Caco-2 (cell line): Measurements from ENCODE around the gene SACS. TPM values are rescaled to one million over a fixed set of nuclear protein-coding genes. Genes with fewer than 3 reads are reported as not detected.

ENCODE experiments used
- BruUV-seq: library from RNA; stranded (reverse); fragments of 400-500 nt; replicated peaks from 2 replicates; lab custom pipeline; 2021; lab: Mats Ljungman, UMichigan
- CTCF ChIA-PET: fragments of 300-600 bp; sonication (Branson Sonifier 250); formaldehyde crosslinking; loops from one replicate; lab custom pipeline; 2022; ENCODE audit warnings: antibody characterized with exemption; lab: Charles Lee
- POLR2A ChIA-PET: fragments of 300-600 bp; sonication (Branson Sonifier 250); formaldehyde crosslinking; loops from one replicate; lab custom pipeline; 2022; ENCODE audit warnings: antibody characterized with exemption; lab: Charles Lee
- DNase-seq, 2 experiments: peaks; one replicate each; pipeline versions ENCODE4 v3.0.0 to v3.0.0-alpha.2; 2020 to 2022
- H3K27me3 ChIP-seq: replicated peaks from 2 replicates; pipeline ENCODE4 v1.6.0; 2011; ENCODE audit warnings: low read length; ENCODE audit not compliant: control insufficient read depth, insufficient read depth
- H3K36me3 ChIP-seq: 2 replicates; pipeline ENCODE4 v1.5.1; 2011; ENCODE audit warnings: low read length; ENCODE audit not compliant: control insufficient read depth, insufficient read depth
- H3K4me1 ChIP-seq: fragments of 250-450 bp; sonication (Bioruptor Pico); 2 replicates; pipeline ENCODE4 v1.5.1; 2020; ENCODE audit warnings: mild to moderate bottlenecking
- H3K4me3 ChIP-seq: 2 replicates; pipeline ENCODE4 v1.5.1; 2011; ENCODE audit warnings: low read depth, mild to moderate bottlenecking, control low read depth, low read length
- H3K9me3 ChIP-seq: fragments of 250-450 bp; sonication (Bioruptor Pico); 2 replicates; pipeline ENCODE4 v1.5.1; 2020; ENCODE audit warnings: mild to moderate bottlenecking, moderate library complexity
- H3K27ac Mint-ChIP-seq: one replicate; pipeline ENCODE4 v1.8.0; 2022; ENCODE audit warnings: mixed read lengths; ENCODE audit not compliant: unreplicated experiment
- H3K27me3 Mint-ChIP-seq: one replicate; pipeline ENCODE4 v1.8.0; 2022; ENCODE audit warnings: mixed read lengths; ENCODE audit not compliant: insufficient read depth, unreplicated experiment
- H3K36me3 Mint-ChIP-seq: one replicate; pipeline ENCODE4 v1.8.0; 2022; ENCODE audit warnings: mild to moderate bottlenecking, mixed read lengths; ENCODE audit not compliant: insufficient read depth, unreplicated experiment
- H3K4me1 Mint-ChIP-seq: one replicate; pipeline ENCODE4 v1.8.0; 2022; ENCODE audit warnings: low read depth, mixed read lengths; ENCODE audit not compliant: unreplicated experiment
- H3K4me3 Mint-ChIP-seq: one replicate; pipeline ENCODE4 v1.8.0; 2022; ENCODE audit warnings: mild to moderate bottlenecking, moderate library complexity, mixed read lengths; ENCODE audit not compliant: unreplicated experiment
- H3K9me3 Mint-ChIP-seq: one replicate; pipeline ENCODE4 v1.8.0; 2022; ENCODE audit warnings: mixed read lengths; ENCODE audit not compliant: unreplicated experiment
- intact Hi-C: fragments of 100-400 bp; cut with micrococcal nuclease; formaldehyde crosslinking; loops from one replicate; pipeline ENCODE4 v1.10.0; 2022; ENCODE audit not compliant: unreplicated experiment
- total RNA-seq: library from RNA; stranded (reverse); gene quantifications from 2 replicates; pipeline ENCODE4 v1.2.3, GENCODE V29; 2022
- TF ChIP-seq, protein P1 (sequence below), 2 experiments: fragments of 200-600 bp in 1 of 2; IDR thresholded peaks; 1 replicate in 1 of 2; 2 replicates in 1 of 2; pipeline versions ENCODE4 v1.5.1 to v1.8.0; 2011 to 2022; ENCODE audit warnings: antibody characterized with exemption in 1 of 2, control low read depth in 1 of 2, inconsistent platforms in 1 of 2, low read depth in 1 of 2, low read length in 1 of 2, mild to moderate bottlenecking in 1 of 2, moderate library complexity in 1 of 2; ENCODE audit not compliant: insufficient read depth in 1 of 2, severe bottlenecking in 1 of 2, unreplicated experiment in 1 of 2

Gene SACS
- total RNA-seq, 1 experiment from 2014 or later: 4.5 TPM

- no peak overlapping the region for H3K4me3 ChIP-seq
- no peaks in the 10 kb centered on the region for H3K36me3 Mint-ChIP-seq
- no peaks in the 10 kb centered on the region for H3K4me1 ChIP-seq
- no TSS peak for BruUV-seq
- ChIA-PET POLR2A (no interaction called here), CTCF (no interaction called here)
- DNase-seq: no peak
- H3K9me3 Mint-ChIP-seq: no peaks in the 10 kb centered on the region
- no peaks in the 10 kb centered on the region for H3K27me3 ChIP-seq
- H3K27ac Mint-ChIP-seq: no peak overlapping the region
- intact Hi-C loops: no loop called here
- H3K36me3 ChIP-seq: no peaks in the 10 kb centered on the region
- TF ChIP-seq, protein P1, sequence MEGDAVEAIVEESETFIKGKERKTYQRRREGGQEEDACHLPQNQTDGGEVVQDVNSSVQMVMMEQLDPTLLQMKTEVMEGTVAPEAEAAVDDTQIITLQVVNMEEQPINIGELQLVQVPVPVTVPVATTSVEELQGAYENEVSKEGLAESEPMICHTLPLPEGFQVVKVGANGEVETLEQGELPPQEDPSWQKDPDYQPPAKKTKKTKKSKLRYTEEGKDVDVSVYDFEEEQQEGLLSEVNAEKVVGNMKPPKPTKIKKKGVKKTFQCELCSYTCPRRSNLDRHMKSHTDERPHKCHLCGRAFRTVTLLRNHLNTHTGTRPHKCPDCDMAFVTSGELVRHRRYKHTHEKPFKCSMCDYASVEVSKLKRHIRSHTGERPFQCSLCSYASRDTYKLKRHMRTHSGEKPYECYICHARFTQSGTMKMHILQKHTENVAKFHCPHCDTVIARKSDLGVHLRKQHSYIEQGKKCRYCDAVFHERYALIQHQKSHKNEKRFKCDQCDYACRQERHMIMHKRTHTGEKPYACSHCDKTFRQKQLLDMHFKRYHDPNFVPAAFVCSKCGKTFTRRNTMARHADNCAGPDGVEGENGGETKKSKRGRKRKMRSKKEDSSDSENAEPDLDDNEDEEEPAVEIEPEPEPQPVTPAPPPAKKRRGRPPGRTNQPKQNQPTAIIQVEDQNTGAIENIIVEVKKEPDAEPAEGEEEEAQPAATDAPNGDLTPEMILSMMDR (IDR thresholded peaks at IDR 0.05; ENCODE audit: insufficient read depth in 1 of 2, low read depth in 1 of 2, low read length in 1 of 2, severe bottlenecking in 1 of 2, unreplicated experiment in 1 of 2): no peak
- H3K9me3 ChIP-seq: no peaks in the 10 kb centered on the region
- no peak overlapping the region for H3K4me3 Mint-ChIP-seq
- H3K4me1 Mint-ChIP-seq: peaks cover 12% of the 10 kb centered on the region
- peaks cover 4% of the 10 kb centered on the region for H3K27me3 Mint-ChIP-seq
Observed at GRCh38 chr13:23427342-23427843, 6.1 kb downstream of the SACS start.

GRCh38 chr13:23421596-23421995, 11.9 kb downstream of the SACS start:
- ChIA-PET POLR2A (no interaction called here), CTCF (no interaction called here)
- Mint-ChIP-seq H3K36me3 (no peaks in the 10 kb centered on the region), H3K27ac (no peak overlapping the region), H3K4me3 (no peak overlapping the region), H3K4me1 (no peaks in the 10 kb centered on the region), H3K27me3 (no peaks in the 10 kb centered on the region), H3K9me3 (no peaks in the 10 kb centered on the region)
- Histone ChIP-seq H3K4me1 (no peaks in the 10 kb centered on the region), H3K9me3 (no peaks in the 10 kb centered on the region), H3K36me3 (no peaks in the 10 kb centered on the region), H3K4me3 (no peak overlapping the region), H3K27me3 (no peaks in the 10 kb centered on the region)
- TF ChIP-seq, protein P1 (IDR thresholded peaks at IDR 0.05; ENCODE audit: insufficient read depth in 1 of 2, low read depth in 1 of 2, low read length in 1 of 2, severe bottlenecking in 1 of 2, unreplicated experiment in 1 of 2): no peak
- no peak for DNase-seq
- no TSS peak for BruUV-seq
- intact Hi-C loops: no loop called here

GRCh38 chr13:23418776-23419683, 14.5 kb downstream of the SACS start:
- no peak overlapping the region for H3K4me3 Mint-ChIP-seq
- intact Hi-C loops: no loop called here
- TF ChIP-seq, protein P1 (IDR thresholded peaks at IDR 0.05; ENCODE audit: insufficient read depth in 1 of 2, low read depth in 1 of 2, low read length in 1 of 2, severe bottlenecking in 1 of 2, unreplicated experiment in 1 of 2): no peak

More at GRCh38 chr13:23418776-23419683, 14.5 kb downstream of the SACS start:
- no TSS peak for BruUV-seq
- ChIA-PET POLR2A (no interaction called here), CTCF (no interaction called here)
- DNase-seq: no peak
- no peaks in the 10 kb centered on the region for H3K9me3 ChIP-seq
- no peak overlapping the region for H3K27ac Mint-ChIP-seq
- no peaks in the 10 kb centered on the region for H3K4me1 Mint-ChIP-seq
- H3K27me3 ChIP-seq: no peaks in the 10 kb centered on the region
- H3K4me1 ChIP-seq: no peaks in the 10 kb centered on the region
- H3K27me3 Mint-ChIP-seq: no peaks in the 10 kb centered on the region
- H3K9me3 Mint-ChIP-seq: no peaks in the 10 kb centered on the region
- no peaks in the 10 kb centered on the region for H3K36me3 ChIP-seq
- no peak overlapping the region for H3K4me3 ChIP-seq
- no peaks in the 10 kb centered on the region for H3K36me3 Mint-ChIP-seq
